22Rv1 (cell line): ENCODE measurements around the gene ACRV1.

Source experiments
- ZFX ChIP-seq: fragments of 450-650 bp; IDR thresholded peaks from 2 replicates; pipeline ENCODE4 v1.6.1; 2017; ENCODE audit warnings: antibody characterized with exemption, borderline replicate concordance
- TF ChIP-seq, protein P1 (sequence below): fragments of 450-650 bp; IDR thresholded peaks from 2 replicates; pipeline ENCODE4 v1.5.1; 2017; ENCODE audit warnings: mild to moderate bottlenecking

DNA sequence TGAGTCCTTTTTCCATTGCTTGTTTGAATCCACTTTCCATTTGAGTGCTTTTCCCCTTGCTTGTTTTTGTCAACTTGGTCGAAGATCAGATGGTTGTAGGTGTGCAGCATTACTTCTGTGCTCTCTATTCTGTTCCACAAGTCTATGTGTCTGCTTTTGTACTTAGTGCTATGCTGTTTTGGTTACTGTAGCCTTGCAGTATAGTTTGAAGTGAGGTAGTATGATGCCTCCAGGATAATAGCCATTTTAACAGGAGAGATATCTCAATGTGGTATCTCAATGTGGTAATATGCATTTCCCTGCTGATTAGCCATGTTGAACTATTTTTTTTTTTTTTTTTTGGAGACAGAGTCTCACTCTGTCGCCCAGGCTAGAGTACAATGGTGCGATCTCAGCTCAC, 16.7 kb downstream of the ACRV1 start:
- TF ChIP-seq, protein P1, sequence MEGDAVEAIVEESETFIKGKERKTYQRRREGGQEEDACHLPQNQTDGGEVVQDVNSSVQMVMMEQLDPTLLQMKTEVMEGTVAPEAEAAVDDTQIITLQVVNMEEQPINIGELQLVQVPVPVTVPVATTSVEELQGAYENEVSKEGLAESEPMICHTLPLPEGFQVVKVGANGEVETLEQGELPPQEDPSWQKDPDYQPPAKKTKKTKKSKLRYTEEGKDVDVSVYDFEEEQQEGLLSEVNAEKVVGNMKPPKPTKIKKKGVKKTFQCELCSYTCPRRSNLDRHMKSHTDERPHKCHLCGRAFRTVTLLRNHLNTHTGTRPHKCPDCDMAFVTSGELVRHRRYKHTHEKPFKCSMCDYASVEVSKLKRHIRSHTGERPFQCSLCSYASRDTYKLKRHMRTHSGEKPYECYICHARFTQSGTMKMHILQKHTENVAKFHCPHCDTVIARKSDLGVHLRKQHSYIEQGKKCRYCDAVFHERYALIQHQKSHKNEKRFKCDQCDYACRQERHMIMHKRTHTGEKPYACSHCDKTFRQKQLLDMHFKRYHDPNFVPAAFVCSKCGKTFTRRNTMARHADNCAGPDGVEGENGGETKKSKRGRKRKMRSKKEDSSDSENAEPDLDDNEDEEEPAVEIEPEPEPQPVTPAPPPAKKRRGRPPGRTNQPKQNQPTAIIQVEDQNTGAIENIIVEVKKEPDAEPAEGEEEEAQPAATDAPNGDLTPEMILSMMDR, result no peak
- no peak for TF ChIP-seq ZFX
